ENCODE results near the gene BMPER.

DNA sequence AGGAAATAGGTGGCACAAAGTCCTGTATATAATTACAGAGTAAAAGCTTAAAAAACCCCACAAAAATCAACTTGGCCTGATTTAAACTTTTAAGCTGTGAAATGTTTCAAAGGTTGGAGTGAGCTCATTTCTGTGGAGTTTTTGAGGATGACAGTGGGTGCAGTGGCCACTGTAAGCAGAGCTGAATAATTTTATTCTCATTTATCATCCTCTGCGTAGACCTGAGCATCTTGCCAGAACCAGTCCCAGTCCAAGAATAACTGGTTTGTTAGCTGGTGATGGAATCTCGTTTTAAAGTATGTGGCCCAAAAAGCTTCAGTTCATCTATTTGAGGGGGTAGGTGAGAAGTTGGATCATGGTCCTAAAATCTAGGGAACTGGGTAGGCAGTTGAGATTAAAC is 4.4 kb downstream of the BMPER start:
- no peak for TF ChIP-seq EP300 (IDR thresholded peaks at IDR 0.05)
- no peak for TF ChIP-seq POLR2A (IDR thresholded peaks at IDR 0.05)
- TF ChIP-seq, protein P1, sequence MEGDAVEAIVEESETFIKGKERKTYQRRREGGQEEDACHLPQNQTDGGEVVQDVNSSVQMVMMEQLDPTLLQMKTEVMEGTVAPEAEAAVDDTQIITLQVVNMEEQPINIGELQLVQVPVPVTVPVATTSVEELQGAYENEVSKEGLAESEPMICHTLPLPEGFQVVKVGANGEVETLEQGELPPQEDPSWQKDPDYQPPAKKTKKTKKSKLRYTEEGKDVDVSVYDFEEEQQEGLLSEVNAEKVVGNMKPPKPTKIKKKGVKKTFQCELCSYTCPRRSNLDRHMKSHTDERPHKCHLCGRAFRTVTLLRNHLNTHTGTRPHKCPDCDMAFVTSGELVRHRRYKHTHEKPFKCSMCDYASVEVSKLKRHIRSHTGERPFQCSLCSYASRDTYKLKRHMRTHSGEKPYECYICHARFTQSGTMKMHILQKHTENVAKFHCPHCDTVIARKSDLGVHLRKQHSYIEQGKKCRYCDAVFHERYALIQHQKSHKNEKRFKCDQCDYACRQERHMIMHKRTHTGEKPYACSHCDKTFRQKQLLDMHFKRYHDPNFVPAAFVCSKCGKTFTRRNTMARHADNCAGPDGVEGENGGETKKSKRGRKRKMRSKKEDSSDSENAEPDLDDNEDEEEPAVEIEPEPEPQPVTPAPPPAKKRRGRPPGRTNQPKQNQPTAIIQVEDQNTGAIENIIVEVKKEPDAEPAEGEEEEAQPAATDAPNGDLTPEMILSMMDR (IDR thresholded peaks at IDR 0.05) = no peak
- TF ChIP-seq POLR2AphosphoS5 (IDR thresholded peaks at IDR 0.05) = no peak

Measured in upper lobe of left lung (tissue), 4 donors.